SK-N-DZ (cell line): Measurements from ENCODE around the gene METTL2B. TPM values are rescaled to one million over a fixed set of nuclear protein-coding genes. Genes with fewer than 3 reads are reported as not detected.

ENCODE experiments used
- DNase-seq: peaks from one replicate; pipeline ENCODE4 v3.0.0-alpha.2; 2015; ENCODE audit warnings: low spot score
- polyA plus RNA-seq, 2 experiments: library from polyadenylated mRNA; depleted of rRNA; stranded (reverse); fragments of >200 nt; gene quantifications; 2 replicates each; pipeline ENCODE4 v1.2.3, GENCODE V29; 2014

Gene METTL2B, protein sequence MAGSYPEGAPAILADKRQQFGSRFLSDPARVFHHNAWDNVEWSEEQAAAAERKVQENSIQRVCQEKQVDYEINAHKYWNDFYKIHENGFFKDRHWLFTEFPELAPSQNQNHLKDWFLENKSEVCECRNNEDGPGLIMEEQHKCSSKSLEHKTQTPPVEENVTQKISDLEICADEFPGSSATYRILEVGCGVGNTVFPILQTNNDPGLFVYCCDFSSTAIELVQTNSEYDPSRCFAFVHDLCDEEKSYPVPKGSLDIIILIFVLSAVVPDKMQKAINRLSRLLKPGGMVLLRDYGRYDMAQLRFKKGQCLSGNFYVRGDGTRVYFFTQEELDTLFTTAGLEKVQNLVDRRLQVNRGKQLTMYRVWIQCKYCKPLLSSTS
- 40.8 and 47.6 TPM in 2 replicates for polyA plus RNA-seq (2014; cell fraction: cytosol; rRNA removed)
- 18.5 and 41.3 TPM in 2 replicates for polyA plus RNA-seq (2014; cell fraction: nucleus; rRNA removed)

DNA sequence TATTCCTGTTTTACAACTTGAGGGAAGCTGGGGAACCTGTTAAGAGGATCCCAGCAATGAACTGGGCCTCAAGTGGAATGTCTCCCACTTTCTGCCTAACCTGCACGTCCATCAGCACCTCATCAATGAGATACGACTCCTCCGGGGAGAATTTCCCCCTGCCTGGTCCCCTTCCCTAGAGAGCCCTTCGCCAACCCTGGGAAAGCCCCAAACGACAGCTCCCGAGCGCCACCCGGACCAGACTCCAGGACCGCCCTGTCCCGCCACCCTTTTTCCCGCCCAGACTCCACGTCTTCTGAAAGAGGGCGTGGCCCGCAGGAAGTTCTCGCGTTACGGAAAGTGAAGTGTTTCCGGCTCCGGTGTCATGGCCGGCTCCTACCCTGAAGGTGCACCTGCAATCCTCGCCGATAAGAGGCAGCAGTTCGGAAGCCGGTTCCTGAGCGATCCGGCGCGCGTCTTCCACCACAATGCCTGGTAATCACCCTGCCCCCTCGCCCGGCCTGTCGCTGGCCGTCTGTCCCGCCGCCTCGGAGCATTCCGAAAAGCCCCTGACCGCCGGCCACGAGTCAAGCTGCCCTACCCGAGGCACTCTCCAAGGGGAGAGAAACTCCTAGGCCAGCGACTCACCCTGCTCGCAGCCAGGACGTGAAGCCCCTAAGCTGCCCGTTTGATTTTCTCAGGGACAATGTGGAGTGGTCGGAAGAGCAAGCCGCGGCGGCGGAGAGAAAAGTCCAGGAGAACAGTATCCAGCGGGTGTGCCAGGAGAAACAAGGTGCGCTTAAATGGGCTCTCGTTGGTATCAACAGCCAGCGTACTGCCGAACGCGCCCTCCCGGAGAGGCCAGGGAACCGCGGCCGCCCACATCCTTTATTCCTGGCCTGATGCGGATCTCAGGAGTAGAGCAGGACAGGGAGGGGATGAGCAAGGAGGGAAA lies at the start of gene METTL2B:
METTL2B (plus strand) TSS at position 347 of the 934 bp plus-strand sequence; CDS start at position 365, 18 bp downstream.
- DNase-seq, result peak; percentile 95

DNA sequence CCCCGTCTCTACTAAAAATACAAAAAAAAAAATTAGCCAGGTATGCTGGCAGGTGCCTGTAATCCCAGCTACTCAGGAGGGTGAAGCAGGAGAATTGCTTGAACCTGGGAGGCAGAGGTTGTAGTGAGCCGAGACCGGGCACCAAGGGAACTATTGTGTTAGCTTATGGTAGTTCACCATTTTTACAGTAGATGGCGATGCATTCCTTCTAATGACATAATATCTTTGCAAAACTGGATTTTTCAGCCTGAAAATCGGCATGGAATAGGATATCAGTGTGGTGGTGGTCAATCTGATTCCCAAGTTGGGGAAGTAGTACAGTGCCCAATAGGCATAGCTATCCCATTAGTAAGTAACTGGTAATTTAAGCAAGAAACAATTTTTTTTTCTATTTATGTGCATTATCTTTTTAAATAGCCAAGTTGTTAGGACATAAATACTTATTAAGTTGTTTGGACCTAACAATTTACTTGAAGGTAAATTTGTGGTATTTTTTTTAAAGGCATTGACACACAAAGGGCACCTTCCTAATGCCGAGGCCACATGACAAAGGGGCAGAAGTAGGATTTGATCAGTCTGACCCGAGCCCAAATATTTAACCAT lies 49.2 kb upstream of the METTL2B start:
- peak; percentile 74 for DNase-seq

DNA sequence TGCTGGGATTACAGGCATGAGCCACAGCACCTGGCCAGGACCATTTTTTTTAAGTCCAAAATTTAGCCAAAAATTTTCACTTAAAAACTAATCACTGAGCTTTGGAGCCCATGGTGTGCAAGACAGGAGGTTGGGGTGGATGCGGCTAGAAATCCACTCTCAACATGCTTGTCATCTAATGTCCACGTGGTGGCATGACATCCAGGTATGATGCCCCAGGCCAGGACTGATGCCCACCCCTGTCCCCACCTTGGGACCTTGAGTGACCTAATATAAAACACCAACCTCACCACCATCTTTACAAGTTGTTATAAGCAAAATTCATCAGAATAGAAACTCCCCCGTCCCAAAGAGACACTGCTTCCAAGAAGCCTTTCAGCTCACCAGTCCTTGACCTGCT lies 46.3 kb upstream of the METTL2B start:
- no peak for DNase-seq

DNA sequence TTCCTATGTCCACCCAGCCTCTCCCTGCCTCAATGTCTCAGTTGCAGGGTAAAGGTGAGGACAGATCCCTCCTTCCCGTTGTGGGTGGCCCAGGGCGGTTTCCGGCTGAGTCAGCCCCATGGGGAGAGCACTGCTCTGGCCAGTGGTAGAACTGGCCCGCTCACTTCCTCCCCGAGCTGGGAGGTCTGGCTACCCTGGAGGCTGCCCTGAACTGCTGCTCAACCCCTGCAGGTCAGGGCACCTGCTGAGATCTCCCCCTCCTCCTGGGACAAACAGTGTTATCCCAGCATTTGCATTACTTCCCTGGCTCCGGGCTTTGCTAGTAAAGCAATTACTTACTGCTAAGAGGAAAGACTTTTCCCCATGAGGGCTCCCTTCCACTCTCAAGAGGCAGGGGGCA lies 45.3 kb upstream of the METTL2B start:
- DNase-seq, result no peak

DNA sequence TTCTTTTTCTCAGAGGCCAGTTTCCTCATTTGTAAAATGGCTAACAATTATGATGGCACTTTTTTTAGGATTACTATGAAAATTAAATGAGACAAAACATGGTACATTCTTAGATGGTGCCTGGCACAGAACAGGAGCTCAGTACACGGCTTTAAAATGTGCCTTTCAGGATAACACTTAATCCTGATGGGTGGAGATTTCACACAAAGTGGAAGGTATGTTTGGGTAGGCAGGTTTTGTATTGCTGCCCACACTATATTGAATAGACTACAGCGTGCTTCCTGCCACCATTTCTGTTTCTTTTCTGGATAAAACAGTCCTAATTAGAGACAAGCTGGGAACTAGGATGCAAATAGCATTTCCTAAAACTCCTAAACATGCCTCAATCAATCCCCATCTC lies 44.8 kb upstream of the METTL2B start:
- no peak for DNase-seq

DNA sequence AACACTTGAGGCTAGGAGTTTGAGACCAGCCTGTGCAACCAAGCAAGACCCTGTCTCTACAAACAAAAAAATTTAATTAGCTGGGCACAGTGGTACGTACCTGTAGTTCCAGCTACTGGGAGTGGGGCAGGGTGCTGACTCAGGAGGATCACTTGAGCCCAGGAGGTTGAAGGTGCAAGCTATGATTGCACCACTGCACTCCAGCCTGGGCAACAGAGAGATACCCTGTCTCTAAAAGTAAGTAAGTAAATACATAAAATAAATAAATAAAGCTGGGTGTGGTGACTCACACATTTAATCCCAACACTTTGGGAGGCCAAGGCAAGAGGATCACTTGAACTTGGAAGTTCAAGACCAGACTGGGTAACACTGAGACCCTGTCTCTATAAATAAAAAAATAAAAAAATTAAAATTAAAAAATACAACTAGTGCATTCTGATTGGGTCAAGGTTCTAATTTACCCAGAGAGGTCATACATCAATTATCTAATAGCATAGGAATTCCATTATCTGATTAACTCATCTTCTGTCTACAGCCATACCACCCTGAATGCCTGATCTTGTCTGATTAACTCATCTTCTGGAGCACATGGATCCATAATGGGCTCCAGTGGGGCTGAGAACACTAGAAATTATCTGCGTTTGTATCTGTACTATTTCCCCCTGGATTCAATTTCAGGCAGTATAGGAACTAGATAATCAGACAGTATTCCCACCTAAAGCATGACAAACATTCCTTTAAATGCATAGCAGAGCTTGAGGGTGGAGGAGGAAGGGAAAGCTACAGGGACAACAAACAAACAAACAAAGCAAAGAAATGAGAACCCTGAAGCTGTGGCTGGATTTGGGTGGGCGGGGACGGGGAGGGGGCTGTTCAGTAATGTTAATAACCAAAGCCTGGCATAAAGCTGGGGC lies 41.9 kb upstream of the METTL2B start:
- no peak for DNase-seq

DNA sequence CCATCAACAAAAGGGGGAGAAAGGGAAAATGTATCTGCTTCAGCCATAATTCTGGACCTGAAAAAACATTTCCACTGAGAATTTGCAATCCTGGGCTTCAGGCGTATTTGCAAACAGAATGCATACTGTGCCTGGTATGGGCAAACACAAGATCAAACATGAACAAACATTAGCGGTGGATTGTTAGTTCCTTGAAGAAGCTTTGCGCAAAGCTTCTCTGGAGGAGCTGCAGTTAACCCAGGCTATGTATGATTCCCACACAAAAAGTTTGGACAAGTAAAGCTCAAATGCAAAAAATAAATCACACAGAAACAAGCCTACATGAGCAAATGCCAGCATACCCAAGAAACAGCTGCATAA lies 41.2 kb upstream of the METTL2B start:
- DNase-seq, result no peak

DNA sequence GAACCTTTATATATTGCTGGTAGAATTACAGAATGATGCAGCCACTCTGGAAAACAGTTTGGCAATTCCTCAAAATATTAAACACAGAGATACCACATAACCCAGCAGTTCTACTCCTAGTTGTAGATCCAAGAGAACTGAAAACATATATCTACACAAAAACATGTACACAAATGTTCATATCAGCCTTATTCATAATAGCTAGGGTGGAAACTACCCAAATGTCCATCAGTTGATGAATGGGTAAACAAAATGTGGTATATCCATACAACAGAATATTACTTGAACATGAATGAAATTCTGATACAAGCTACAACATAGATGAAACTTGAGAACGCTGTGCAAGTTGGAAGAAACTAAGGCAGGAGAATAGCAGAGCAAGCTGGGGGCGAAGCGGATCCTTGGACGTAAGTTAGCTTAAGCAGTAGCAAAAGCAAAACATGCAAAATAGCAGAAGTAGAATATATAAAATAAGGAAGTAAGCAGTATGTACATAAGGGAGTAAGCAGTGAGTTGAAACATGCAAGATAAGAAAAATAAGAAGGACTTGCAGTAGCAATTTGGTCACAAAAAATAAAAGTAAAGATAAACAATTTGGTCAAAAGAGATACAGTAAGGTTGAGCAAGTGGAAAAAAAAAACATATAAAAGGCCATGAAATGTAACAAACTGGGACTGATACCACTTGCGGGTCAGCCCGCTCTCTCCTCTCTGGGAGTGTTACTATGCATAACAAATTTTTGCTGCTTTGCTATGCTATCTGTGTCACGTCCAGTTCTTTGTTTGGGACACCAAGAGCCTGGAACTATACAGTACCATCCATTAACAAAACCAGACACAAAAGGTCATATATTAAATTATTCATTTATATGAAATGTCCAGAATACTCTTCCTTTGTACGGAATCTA lies 38.9 kb upstream of the METTL2B start:
- no peak for DNase-seq

DNA sequence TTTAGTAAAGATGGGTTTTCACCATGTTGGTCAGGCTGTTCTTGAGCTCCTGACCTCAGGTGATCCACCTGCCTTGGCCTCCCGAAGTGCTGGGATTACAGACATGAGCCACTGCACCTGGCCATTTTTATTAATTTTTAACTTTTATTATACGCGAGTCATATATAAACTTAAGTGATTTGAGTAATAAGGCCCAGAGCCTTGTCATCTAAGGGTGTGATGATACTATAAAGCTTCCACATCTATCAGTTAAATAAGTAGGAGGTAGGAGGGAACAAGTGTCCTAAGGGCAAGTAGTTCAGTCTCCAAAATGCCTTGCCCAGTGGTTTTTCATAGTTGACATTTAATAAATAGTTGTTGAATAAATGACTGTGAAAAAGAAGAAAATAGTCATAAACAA lies 34.2 kb upstream of the METTL2B start:
- DNase-seq, result no peak

DNA sequence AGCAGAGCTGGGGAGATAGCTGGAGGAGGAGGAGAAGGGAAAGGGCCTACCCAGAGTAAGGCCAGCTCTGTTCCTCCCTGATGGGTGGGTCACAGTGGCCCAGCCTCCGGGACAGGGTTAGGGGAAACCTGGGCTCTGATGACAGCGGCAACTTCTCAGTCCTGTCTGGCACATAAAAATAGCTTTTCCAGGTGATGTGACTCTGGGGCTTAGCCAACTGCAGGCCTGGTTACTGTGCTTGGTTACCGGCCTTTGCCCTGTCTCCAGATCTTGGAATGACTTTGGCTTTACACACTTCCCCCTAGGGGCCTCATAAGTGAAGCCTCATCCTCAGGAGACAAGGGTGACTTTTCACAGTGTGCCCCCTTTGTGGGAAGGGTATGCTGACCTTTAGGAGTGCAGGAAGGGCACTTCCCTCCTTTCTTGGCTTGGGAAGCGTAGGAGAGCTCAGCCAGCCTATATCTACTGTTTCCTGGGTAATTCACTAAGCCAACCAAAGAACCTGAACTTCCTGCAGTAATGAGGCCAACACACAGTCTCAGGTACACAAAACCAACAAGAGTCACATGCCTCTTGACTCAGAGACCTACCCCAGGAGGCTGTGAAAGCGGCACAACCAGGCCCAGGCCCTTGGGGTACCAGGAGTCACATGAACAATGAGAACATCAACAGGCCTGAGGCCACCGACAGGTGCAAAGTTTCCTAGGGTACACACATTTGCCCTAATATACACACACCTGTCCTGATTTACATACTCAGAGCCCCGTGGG lies 32.5 kb upstream of the METTL2B start:
- no peak for DNase-seq

DNA sequence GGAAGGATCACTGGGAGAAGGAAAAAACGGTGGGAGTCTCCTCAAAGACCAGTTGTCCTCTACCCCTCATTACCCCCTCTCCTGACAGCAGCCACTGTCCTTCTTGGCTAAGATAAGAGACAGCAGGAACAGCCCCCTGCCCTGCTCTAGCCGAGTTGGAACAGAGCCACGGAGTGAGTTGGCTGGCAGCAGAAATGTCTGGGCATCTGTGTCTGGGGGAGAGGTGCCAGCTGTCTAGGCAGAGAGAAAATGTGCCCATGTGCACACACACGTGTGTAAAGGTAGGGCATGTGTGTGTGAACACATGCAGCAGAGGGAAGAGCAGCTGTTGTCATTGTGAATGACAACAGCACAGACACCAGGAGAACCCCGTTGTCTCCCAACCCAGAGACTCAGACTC lies 30.2 kb upstream of the METTL2B start:
- DNase-seq, result no peak

DNA sequence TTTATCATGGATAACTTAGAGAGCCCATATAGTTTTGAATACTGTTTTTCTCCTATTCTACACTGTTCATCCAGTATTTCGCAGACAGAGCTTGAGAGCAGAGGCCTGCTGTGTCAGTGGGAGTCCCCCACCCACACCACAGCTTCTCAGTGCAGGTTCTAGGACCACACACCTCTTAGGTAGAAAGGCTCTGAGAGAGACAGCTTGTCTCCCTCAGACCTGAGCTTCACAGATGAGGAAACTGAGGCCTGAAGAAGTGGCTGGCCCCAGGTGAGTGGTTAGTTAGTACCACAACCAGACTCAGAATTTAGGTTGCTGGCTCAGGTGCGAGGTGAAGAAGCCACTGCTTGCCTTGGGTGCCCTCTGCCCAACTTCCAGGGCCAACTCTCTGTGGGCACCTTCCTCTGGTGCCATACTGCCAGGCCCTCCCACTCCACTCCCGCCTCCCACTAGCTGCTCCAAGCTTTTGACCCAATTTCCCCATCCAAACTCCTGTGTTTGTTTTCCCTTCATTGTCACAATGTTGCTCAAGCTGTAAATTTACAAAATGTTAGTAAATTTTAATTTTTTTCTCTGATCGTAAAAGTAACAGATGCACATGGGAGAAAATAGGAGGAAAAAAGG lies 28.5 kb upstream of the METTL2B start:
- DNase-seq, result no peak

DNA sequence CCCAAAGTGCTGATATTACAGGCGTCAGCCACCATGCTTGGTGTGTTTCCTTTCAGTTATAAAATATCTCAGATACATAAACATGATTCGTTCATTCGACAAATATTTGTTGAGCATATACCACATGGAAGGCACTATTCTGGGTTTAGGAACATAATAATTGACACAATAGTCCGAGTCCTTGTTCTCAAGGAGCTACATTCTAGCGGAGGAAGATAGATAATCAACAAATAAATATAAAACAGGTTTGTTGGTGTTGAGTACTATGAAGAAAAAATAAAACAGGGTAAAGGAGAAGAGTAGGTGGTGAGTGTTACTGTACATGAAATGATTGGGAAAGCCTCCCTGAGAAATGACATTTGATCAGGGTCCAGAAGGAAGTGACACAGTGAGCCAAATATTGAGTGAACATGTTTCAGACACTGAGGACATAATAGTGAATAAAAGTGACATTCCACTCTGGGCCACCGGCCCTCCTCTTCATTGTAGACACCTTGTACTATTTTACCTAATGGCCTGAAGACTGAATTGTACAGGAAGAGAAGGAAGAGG lies 27.7 kb upstream of the METTL2B start:
- DNase-seq, result no peak

DNA sequence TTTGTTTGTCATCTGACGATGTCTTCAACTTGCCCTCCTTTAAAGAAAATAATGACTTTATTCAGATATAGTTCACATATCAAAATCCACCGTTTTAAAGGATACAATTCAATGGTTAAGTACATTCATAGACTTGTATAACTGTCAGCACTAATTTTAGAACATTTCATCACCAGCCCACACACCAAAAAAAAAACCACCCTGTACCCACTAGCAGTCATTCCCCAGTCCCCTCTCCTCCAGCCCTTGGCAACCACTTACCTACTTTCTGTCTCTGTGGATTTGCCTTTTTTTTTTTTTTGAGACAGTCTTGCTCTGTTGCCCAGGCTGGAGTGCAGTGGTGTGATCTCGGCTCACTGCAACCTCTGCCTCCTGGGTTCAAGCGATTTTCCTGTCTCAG lies 26.1 kb upstream of the METTL2B start:
- DNase-seq, result no peak

DNA sequence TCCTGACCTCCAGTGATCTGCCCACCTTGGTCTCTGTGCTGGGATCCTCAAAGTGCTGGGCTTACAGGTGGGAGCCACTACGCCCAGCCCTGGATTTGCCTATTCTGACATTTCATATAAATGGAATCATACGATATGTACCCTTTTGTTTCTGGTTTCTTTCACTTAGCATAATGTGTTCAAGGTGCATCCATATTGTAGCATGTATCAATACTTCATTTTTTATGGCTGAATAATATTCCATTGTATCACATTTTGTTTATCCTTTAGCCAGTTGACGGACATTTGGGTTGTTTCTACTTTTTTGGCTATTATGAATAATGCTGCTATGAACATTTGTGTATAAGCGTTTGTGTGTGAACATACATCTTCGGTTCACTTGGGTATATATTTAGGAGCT lies 25.6 kb upstream of the METTL2B start:
- DNase-seq, result no peak

DNA sequence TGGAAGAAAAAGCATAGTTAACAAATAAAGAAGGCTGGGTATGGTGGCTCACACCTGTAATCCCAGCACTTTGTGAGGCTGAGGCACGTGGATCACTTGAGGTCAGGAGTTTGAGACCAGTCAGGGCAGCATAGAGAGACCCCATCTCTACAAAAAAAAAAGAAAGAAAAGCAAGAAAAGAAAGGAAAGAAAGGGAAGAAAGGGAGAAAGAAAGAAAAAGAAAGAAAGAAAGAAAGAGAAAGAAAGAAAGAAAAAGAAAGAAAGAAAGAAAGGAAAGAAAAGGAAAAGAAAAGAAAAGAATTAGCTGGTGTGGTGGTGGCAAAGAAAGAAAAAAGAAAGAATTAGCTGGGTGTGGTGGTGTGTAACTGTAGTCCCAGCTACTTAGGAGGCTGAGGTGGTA lies 24.0 kb upstream of the METTL2B start:
- DNase-seq, result no peak

DNA sequence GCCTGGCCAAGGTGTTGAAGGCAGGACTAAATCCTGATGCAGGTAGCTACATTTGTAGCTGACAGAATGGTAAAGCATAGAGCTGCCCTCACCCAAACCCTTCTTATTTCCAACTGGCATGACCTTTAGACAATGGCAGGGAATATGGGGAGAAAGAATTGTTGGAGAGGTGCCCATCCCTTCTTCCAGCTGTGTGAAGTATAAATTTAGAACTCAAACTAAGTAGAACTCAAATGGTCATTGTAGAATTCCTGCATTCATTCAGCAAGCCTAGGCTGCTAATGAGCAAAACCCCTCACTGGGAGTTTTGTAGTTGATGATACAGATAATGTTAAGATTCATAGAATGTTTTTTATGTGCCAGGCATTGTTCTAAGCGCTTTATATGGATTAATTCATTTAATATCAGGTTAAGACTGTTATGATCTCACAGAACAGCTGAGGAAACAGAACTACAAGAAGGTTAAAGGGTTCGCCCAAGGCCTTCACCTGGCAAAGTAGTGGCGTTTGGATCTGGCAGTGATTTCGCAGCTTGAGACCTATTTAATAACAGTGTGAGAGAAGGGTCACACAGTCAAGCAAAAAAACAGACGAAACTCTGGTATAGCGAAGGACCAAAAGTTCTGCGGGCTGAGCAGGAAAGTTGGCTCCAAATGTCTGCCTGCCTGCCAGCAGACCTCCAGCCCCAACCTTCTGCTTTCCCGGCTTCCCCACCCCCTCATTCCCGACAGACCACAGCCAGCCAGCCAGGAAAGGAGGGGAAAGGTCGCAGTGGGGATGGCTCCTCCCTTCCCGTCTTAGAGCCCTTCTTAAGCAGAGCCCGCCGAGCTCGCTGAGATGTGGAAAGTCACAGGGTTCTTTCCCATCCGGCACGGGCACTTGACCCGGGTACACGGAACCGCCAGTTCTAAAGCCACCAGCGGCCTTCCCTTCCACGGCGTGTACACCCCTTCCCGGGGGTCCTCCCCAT lies 22.4 kb upstream of the METTL2B start:
- peak; percentile 92 for DNase-seq
